ENCODE data around the gene MAP2K1.
"Not testable (repeated sequence)": the region's sequence is repeated elsewhere in the genome, so short reads cannot be mapped to it uniquely, and the experiment has no call there.

Gene MAP2K1

DNA sequence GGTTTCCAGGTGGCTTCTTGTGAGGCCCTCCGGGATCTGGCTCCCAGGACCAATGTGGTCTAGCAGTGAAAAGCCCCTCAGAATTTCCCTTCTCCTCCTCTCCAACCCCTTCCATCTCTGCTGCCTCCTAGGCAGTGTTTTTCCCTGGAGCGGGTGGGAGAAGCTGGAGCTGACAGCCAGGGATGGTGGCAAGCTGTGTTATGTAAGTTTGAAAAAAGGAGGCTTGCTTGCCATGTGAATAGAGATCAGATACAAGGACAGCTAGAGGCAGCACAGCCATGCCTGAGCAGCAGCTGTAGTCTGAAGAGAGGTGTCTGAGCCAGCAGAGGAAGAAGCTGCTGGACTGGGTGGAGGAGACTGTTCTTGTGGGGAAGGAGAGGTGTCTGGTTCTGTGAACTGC lies 90.3 kb downstream of the MAP2K1 start:
- DNase-seq (ENCODE audit: low read depth) = no peak

GRCh38 chr15:66480267-66480666 lies 93.6 kb downstream of the MAP2K1 start:
- no peak for DNase-seq (ENCODE audit: low read depth)

DNA sequence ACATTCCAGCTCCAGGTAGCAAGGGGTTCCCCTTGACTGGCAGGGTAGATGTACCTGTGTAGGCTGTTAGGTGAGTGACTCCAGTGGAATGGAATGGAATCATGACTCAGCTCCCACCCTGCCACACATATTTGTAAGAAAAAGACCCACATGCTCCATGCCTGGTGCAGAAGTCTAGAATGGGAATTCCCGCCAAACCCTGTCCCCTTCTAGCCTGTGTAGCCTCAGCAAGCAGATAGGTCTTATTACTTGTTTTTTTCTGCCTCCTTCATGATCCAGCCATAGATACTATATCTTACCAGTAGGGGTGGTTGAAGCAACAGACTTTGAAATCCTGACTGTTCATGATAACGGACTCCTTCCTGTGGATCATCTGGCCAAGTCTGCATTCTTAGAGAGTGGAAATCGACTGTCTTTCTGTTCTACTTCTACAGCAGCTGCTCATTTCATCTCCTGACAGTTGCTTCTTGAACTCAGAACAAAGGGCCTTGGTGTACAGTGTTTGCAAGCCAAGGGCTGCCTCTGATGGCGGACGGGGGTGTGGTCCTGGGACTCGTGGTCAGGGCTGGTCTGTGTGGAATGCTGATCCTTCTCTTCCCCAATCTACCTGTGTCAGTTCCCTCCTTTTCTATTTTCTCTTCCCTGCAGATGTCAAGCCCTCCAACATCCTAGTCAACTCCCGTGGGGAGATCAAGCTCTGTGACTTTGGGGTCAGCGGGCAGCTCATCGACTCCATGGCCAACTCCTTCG lies 94.6 kb downstream of the MAP2K1 start:
- no peak for DNase-seq (ENCODE audit: low read depth)

DNA sequence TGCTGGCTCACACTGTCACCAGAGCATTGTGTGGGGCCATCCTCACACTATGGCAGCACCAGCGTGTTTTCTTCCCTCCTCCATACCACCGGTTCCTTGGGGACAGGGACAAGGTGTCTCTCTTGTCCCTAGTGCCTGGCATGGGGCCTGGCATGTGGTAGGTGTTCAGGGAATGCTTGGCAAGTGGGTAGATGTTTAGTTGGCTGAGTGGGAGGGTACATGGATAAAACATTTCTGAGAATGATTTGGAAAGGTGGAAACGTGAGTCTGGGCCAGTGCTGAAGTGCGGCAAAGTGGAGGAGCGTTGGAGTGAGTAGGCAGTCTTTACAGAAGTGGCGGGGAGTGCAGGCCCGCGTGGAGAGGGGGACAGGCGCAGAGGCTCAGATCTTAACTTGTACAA lies 95.8 kb downstream of the MAP2K1 start:
- DNase-seq (ENCODE audit: low read depth) = no peak

GRCh38 chr15:66483131-66483566 lies 96.4 kb downstream of the MAP2K1 start:
- no peak for DNase-seq (ENCODE audit: low read depth)

- DNase-seq (ENCODE audit: low read depth) = no peak
Observed at GRCh38 chr15:66484539-66485112, 97.9 kb downstream of the MAP2K1 start.

GRCh38 chr15:66486887-66487286 lies 100.2 kb downstream of the MAP2K1 start:
- DNase-seq (ENCODE audit: low read depth) = no peak

DNA sequence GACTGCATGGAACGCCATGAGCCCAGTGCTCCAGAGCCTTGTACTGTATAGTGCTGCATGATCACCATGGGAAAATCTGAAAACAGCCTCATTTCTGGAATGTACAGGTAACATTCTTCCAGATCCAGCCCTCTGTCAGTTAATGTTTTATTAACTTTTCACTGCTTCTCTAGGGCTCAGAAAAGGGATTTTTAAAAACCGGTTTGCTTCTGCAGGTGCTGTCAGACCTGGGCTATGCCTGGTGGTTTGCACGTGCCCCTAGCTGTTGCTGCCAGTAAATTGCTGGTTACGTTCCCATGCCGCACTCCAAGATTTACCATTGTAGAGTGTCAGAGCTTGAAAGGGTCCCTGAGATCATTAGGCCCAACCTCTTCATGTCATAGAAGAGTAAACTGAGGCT lies 101.8 kb downstream of the MAP2K1 start:
- DNase-seq (ENCODE audit: low read depth) = no peak

GRCh38 chr15:66489179-66489791 lies 102.6 kb downstream of the MAP2K1 start:
- no peak for DNase-seq (ENCODE audit: low read depth)

GRCh38 chr15:66491846-66492245 lies 105.1 kb downstream of the MAP2K1 start:
- DNase-seq (ENCODE audit: low read depth) = no peak

- DNase-seq (ENCODE audit: low read depth) = no peak
Observed at GRCh38 chr15:66494262-66494661, 107.5 kb downstream of the MAP2K1 start.

GRCh38 chr15:66496951-66497501 lies 110.3 kb downstream of the MAP2K1 start:
- no peak for DNase-seq (ENCODE audit: low read depth)

DNA sequence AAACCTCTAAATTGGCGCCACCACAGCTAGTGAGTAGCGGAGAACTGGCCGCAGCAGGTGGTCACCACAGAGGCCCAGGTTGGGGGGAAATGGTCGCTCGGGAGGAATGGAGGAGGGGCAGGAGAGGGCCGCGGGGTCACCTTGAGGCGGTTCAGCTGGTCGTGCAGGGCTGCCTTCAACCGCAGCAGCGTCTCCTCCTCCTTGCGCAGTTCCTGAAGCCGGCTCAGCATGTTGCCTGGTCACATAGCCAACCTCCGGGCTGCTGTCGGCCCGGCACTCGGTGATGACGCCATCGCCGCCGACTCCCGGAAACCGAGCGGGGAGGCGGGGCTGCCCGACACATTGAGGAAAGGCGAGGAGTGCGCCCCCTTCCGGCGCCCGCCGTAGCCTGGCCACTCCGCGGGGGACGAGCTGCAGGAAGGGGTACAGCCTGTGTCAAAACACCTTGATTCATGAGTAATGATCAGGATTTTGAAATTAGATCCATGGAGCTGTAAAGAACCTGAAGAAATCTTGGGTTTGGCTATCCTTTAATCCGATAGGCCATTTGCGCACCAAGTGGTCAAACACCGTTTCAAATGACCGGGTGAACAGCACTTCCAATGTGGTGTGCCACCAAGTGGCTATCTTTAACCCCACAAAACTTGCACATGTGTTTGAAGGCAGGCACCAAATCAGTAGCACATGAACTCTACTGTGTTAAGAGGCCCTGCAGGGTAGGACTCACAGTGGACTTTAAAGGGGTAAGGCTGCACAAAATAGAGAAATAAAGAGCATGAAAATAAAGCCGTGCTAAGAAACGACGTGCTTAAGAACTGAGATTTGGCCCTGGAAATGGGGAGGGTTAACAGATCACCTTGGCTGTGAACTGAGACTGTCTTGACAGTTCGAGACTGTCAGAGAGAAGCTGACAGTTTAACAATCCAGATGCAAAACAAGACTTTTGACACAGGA lies 111.1 kb downstream of the MAP2K1 start, which contains the start of gene SNAPC5:
SNAPC5 (minus strand) TSS at position 261 of the 954 bp plus-strand sequence; CDS start at position 230, 31 bp downstream.
- peak; percentile 97 for DNase-seq (ENCODE audit: low read depth)

DNA sequence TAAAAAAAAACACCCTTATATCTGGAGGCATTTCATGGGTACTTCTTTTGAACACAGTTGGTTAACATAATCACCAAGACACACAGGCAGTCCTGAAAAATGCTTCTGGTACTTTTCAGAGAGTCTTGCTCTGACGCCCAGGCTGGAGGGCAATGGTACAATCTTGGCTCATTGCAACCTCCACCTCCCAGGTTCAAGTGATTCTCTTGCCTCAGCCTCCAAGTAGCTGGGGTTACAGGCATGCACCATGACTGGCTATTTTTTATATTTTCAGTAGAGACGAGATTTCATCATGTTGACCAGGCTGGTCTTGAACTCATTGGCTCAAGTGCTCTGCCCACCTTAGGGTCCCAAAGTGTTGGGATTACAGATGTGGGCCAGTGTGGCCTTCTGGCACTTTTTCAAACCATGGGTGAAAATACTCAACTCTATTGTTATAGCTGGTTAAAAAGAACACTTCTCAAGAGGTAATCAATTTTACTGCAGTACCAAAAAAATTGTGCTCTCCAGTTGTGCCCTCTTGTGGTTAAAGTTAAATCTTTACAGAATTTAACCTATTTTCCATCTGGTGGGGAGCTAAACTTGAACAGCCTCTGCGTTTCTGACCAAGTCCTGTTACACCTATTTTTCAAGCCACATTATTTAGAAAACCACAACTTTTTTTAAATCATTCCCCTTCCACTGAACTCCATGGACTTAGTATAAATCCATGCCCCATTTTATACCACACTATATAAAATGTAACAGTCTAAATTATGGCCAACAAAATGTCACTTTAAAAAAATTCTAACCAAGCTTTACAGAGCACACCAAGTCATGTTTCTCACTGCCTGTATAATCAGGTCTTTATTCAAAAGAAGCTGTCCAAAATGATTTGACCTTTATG lies 112.0 kb downstream of the MAP2K1 start:
- no peak for DNase-seq (ENCODE audit: low read depth)

GRCh38 chr15:66500346-66500745 lies 113.6 kb downstream of the MAP2K1 start:
- not testable (repeated sequence) for DNase-seq (ENCODE audit: low read depth)

- no peak for DNase-seq (ENCODE audit: low read depth)
Observed at GRCh38 chr15:66502491-66502890, 115.8 kb downstream of the MAP2K1 start.

GRCh38 chr15:66503041-66503648 lies 116.4 kb downstream of the MAP2K1 start:
- DNase-seq (ENCODE audit: low read depth) = not testable (repeated sequence)

DNA sequence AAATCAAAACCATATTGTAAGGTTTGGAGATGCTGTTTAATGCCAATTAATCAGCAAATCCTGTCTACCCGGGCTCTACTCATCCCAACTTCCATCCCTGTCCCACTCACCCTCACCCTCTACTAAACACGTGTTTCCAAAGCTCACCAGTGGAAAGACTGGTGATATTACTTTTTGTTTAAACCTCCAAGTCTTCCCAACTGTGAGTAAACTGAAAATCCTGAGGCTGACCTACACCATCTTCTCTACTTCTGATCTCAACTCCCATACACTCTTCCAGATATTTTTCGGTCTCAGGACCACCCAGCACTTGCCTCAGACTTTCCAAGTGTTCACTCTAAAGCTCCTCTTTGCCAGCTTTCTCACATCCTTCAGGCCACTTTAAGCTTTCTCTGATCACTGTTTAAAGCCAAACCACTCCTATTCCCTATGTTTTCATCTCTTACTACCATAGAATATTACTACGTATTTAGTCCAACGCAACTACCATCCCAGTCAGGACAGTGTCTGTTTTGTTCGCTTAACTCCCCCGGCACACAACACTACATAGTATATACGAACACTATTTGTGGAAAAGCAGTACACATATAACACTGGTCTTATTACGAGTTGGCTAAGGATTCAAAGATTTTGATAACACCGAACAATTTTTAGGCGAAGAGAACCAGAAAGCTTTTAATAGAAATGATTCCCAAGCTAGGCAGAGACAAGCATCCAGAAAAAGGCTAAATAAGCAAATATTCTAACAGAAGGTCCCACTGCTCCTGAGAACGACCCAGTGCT lies 117.3 kb downstream of the MAP2K1 start:
- no peak for DNase-seq (ENCODE audit: low read depth)
